Activated effector memory CD4-positive, alpha-beta T cell treated with anti-CD3 and anti-CD28 coated beads, Interleukin-2, amount 50 U/mL, for 16 hours (primary cell): ENCODE results near the gene COX18.

Experiments used
- DNase-seq: peaks from one replicate; pipeline ENCODE4 v3.0.0-alpha.2; 2020

Gene COX18, protein sequence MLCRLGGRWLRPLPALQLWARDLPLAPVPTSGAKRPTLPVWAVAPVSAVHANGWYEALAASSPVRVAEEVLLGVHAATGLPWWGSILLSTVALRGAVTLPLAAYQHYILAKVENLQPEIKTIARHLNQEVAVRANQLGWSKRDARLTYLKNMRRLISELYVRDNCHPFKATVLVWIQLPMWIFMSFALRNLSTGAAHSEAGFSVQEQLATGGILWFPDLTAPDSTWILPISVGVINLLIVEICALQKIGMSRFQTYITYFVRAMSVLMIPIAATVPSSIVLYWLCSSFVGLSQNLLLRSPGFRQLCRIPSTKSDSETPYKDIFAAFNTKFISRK

DNA sequence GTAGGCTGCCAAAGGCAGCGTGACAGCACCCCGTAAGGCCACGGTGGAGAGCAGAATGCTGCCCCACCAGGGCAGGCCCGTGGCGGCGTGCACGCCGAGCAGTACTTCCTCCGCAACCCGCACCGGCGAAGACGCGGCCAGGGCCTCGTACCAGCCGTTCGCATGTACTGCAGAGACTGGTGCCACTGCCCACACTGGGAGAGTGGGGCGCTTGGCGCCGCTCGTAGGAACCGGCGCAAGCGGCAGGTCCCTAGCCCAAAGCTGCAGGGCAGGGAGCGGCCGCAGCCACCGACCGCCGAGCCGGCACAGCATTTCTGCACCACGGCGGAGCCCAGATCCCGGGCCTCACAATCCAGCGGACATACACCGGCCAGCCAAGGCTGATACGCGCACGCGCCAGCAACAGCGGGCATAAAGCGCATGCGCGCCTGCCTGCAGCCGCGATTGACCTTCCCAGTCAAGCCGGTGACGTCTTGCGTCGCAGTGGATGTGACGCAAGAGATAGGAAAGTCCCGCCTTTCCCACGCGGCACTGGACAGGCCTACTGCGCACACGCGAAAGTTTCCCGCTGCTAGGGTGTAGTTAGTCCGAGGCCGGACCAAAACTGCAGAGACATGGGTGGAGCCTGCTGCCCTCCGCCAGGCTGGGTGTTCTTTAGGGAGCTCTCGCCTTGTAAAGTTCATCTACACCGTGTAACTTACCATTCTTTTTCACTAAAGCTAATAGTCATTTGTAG is at the start of gene COX18:
TSS of gene COX18 (minus strand) at position 379 of the 736 bp plus-strand sequence. CDS start at position 312, 67 bp downstream.
- DNase-seq: peak; percentile 98

DNA sequence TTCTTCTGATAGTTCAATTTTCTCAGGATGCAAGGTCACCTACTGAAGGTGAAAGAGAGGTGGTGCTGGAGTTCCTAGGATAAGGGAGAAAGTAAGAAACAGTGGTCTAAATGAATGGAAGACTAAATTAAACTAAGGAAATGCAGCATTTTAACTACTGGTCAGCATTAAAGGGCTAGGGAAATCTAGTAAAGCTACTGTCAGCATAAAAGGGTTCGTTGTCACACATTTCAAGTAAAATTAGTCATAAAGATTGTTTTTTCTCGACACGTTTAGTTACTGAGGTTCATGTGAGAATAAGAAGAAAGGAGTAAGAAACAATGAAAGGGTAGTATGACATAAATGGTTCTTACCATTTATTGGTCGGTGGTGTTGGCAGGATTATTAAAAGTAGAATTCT is 40.0 kb upstream of the COX18 start:
- DNase-seq: no peak

DNA sequence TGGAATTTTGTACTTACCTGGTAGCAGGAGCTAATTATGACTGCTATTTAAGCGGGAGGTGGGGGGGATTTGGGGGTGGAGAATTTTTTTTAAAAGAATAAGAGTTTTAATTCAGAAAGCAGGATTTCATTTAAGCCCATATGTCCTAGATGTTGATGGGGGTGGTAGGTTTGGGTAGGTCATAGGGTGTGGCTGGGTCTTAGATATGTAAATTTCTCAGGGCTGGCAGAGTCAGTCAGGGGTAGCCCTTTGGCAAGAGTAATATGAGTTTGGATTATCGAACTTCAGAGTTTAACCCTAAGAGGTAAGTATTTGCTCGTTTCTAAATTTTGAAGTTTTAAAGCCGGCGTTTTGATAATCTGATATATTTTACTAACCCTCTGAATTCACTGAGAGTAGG is 35.2 kb upstream of the COX18 start:
- DNase-seq: no peak

DNA sequence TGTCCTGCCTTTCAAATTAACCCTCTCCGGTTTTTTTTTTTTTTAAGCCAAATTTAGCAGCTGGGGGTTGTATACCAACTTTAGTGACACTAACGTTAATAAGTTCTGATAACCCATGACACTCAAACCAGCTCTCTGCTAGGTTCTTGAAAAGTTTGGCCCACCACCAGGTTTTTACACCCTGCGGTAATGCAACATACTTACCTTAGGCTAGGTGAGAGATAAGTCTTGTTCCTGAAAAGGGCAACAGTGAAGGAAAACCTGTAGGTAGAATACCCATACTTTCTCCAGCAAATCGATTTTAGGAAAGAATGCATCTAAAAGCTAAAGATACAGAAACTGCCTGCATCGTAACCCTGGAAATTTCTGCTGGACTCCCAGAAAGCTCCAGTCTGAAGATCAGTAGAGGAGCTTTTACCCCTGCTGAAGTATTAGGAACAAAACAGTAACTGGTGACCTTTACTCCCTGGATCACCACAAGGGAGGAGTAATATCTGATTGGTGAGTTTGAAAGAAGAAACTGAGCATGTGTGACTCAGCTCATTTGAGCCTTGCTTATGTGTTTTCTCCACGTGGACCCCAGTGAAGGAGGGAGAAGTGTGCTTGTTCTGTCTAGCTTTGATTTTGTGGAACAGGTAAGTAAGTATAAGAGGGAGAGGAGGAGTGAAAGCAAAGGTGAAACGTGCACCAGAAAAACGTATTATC is 34.4 kb upstream of the COX18 start:
- no peak for DNase-seq

DNA sequence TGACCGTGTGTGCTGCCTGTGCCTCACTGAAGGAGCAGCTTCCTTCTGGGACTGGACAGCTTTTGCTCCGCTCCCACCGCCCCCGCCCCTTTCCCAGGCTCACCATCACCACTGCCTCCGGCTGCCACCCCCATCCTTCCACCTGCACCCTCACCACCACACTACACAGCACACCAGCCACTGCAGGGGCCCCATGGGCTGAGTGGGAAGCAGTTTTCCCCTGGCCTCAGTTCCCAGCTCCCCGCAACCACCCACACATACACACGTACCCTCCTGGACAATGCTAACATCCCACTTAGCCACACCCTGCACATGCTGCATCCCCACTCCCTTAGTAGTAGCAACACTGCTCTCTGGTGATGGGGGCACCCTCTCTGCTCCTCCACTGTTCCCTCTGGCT is 29.6 kb upstream of the COX18 start:
- DNase-seq: no peak

DNA sequence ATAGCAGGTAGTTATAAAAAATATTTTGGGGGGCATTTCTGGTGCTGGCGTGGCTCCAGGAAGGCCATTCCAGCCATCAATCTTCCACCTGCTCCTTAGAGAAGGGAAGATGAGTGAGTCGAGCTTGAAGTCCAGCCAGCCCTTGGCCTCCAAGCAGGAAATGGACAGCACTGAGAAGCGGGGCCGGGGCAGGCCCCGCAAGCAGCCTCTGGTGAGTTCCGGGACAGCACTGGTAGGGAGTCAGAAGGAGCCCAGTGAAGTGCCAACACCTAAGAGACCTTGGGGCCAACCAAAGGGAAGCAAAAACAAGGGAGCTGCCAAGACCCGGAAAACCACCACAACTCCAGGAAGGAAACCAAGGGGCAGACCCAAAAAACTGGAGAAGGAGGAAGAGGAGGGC is 29.2 kb upstream of the COX18 start:
- DNase-seq: no peak

DNA sequence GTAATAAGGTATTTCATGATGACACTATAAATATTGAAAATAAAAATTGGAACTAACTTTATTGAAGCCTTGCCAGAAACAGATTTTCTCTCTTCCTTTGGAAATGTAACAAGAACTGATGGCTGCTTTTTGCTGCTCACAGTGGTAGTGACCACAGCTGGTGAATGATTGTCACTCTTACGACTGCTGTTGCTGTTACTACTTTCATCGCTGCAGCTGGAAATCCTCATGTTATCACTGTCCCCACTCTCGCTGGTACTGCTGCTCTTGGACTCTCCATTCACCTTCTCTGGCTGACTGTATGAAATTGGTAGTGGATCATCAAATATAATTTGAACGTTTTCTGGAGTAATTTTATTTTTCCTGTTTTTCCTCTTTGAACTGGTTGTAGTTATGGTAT is 28.5 kb upstream of the COX18 start:
- no peak for DNase-seq

DNA sequence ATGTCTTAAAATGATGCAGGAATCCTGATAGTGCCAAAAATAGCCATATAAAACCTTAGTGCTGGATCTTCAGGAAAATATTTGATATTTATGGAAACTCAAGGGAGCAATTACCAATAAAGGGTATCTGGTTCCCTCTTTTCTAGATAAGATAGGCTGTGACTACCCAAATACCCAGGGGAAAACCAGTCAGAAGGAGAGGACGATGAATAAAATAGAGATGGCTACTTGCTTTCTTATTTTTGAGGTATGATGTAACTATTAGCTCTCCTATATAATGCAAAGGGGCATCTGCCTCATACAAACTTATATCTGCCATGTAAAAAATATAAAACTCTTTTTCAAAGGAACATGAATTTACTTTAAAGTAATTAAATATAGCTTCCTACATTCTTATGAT is 23.4 kb upstream of the COX18 start:
- no peak for DNase-seq

DNA sequence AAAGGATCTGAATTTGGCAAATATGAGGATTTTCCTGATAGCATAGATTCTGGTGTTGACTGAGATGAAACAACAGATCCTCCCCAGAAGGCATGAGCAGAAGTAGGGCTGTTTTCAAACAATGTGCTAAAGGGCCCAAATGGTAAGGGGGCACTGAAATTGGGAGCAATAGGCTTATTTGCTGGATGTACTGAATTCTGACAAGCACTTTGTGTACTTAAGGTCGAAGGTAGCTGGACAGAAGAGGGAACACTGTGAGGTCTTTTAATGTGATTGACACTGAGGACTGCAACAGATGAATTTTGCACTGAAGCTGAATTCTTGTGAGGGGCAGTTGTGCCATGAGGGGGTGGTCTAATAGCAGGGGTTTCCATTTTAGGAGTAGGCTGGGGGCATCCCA is 21.2 kb upstream of the COX18 start:
- DNase-seq: no peak

DNA sequence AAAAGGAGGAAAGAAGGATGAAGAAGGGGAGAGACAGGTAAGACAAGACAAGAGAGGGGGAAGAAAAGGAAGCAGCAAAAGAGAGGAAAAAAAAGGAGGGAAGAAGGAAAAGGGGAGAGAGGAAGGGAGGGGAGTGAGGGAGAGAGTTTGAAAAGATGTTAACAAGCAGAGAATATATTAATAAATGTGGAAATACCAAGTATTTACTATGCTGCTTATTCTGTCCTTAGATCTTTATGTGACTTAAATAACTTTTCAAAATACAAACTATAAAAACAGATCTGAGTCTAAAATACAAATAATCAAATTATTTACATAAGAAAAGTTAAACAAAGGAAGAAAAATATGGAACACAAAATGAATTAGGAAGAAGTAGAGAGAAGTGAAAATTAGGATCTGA is 18.4 kb upstream of the COX18 start:
- no peak for DNase-seq

DNA sequence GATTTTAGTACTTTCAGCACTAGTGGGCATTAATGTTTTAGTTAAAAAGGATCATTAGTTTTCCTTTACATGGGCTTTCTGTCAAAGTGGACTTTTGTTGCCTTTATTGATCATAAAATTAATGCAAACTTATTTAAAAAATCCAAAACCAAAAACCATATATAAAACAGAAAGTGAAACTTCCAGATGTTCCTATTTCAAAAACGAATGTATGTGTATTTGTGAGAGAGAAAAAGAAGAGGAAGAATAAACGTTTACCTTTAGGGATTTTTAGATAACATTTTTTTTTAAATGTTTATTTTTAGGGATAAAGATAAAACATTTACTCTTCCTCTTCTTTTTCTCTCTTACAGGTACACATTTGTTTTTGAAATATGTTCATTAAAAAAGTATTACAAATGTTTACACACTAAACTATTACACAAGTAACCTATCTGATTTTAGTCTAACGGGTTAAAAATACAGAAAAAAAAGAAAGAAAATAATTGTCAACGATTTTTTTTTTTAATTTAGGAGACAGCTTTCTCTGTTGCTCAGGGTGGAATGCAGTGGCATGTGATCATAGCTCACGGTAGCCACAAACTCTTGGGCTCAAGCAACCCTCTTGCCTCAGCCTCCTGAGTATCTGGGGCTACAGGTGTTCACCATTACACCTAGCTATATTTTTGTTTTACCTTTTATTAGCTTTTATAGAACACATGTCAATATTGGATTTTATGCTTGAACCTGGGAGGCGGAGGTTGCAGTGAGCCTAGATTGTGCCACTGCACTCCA is 16.8 kb upstream of the COX18 start:
- no peak for DNase-seq

DNA sequence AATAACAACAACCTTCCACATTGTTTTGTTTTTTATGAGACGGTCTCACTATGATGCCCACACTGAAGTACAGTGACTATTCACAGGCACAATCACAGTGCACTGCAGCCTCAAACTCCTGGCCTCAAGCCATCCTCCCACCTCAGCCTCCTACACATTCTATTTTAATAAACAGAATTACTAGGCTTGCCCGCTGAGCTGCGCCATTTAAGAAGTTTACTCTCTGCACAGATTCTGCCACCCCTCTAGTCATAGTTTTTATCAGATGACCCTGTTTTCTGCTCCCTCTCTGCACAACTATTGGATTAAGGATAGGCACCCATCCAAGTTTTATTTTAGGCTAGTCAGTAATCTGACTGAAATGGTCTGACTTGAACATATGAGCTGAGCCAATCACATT is 11.3 kb upstream of the COX18 start:
- no peak for DNase-seq

DNA sequence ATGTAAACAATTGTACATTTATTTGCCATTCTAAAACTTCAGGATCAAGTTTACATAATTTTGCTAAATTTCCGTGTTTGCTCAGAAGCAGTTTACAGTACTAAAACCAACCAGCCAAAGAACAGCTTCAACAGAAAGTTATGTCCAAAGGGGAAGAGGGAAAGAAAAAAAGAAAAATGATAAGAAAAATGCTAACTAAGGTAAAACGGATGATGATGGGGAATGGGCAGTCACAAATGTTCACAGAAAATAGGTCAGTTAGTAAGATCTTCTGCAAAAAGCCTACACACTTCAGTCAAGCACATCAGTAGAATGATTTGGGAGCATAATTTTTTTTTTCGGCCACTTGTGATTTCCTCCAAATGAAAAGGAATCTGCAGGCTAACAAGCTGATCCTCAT is 6.3 kb upstream of the COX18 start:
- DNase-seq: no peak

DNA sequence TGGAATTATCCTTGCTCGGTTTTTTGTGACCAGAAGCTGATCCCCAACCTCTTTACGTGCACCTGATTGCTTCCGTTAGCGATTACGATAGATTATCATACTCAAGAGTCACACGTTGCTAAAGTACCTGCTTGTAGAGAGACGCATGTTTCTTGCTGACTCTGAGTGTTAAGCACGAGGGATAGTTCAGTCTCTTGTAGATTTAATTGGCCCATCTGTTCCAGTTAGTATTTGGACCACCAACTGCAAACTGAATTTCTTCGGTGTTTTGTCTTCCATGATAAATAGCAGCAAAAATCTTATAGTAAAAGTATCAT is 516 bp upstream of the COX18 start:
- DNase-seq: no peak

DNA sequence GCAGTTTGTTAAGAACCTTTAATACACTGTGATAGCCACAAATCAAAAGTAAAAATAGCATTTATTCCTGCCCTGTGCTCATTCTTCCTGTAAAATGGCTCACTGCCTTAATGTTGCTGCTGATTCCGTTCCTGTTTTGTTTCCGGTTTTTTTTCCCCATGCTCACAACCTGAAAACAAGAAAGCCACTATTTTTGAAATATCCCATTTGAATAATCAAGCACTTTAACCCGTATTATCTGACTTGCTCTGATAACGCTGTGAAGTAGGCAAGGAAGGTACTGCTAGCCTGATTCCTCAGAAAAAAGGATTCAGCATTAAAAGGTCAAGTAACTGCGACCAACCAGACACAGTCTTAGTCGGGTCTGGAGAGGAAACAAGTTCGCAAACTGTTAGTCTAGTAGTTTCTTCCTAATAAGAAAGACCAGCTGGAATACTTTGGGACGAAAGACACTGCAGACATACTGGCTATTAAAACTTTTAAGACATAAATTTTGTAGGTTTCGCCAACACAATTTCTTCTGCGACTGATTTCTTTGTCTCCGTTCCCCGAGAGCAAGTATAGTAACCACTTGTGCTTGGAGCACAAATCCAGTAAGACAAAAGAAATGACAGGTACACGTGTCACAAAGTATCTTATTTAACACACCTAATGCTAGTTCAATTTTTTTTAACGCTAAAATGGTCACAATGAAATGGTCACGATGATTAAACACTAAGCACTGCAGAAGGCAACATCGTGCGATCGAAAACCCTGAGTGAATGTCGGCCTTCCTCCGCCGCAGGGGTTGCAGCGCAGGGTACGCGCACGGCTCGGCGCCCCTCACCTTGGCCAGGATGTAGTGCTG is 802 bp downstream of the COX18 start:
- DNase-seq: no peak

DNA sequence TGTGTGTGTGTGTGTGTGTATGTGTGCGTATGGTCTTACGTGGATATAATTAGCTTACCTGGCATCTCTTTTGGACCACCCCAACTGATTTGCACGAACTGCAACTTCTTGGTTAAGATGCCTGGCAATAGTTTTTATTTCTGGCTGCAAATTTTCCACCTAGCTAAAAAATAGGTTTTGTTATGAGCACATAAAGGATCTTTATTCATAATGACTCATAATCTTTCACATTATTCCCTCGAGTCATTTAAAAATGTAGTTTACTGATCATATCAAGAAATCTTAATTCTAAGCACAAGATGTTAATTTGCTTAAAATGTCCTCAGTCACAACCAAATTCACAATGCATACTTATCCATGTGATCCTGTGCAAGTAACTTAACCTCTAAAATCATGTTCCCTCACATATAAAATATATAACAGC is 1.5 kb downstream of the COX18 start:
- DNase-seq: peak; percentile 65

DNA sequence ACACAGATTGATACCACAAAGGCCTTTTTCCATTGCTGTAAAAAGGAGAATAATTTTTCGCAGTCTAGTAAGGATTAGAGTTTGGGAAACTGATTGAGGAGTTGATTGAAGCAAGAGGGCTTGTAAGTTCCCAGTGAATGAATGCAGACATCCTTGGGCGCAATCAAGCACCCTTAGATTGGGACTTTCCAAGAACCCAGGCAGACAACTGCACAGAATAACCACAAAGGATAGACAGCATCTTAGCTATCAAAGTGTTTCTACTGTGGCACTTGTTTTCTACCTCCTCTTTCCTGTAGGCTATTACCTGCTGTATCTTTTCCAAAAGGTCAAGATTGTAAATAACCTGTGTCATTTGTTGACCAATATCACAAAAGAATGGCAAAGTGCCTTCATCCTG is 2.6 kb downstream of the COX18 start:
- DNase-seq: peak; percentile 69

DNA sequence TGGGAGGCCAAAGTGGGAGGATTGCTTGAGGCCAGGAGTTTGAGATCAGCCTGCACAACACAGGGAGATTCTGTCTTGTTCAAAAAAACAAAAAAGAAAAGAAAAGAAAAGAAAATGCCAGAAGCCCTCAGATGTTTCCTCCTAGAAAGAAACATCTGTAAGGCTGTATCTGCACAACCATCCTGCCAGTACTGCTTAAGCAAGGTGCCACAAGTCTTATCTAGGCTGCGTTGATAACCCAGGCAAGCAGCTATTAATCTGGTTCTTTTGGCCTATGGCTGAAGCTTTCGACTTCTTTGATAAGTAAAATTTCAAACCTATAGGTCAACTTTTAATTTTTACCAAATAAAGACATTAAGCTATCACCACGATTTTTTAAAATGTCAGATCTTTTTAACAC is 3.1 kb downstream of the COX18 start:
- DNase-seq: no peak

DNA sequence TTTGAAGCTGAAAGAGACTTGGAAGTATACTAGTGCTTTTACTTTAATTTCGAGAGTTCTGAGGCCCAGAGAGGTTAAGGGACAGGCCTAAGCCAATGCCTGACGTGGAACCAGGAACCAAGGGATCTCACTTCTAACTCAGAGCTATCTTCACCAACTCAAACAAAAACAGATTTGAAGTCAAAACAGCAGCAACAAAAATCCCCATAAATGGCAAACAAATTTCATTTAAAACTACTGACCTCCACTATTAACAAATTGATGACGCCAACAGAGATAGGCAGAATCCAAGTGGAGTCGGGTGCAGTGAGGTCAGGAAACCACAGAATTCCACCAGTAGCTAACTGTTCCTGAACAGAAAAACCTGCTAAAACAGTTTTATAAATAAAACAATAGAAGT is 5.0 kb downstream of the COX18 start:
- no peak for DNase-seq

DNA sequence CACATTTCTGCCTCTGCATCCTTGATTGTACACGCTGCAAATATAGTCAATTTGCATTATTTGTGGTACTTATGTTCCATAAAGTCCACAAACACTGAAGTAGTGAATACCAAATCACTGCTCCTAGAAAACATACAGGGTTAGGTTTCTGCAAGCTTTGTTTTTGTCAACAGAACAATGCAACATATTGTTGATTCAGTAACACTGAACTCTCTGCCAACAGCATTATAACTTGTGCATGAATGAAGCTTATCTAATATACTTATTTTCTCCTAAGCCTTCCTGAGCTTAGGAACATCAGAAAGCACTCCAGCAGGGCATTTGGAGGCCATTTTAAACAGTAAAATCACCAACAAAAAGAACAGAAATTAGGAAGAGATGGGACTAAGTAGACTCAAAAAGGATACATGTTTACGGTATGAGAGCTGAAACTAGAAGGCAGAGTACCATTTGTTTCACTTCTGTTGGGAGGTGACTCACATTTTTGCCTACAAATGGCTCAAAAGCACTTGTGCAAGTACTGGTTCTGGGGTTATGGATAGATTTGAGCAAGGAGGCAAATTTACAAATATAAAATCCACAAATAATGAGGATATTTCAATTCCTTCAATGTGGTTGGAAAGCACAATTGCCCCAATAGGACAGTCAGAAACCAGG is 14.1 kb downstream of the COX18 start:
- DNase-seq: no peak

DNA sequence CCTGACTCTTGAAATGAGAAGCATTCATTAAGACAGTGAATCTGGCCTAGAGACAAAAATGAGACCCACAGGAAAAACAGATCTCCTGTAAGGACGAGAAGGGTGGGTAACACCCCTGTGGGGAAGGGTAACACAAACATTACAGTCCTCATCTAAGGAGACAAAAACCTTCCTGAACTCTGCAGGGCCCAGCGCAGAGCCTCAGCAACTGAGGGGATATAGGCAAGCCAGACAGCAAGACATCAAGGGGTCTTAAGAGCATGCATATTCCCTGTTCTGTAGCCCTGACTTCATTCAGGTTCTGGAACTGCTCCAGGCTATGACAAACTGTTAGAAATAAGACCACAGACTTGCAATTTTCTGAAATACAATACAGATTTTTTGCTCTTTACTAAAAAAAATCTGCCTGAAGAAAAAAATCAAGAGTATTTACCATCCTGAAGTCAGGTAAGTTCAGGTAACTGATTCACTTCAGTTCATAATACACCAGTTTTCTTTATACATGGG is 15.5 kb downstream of the COX18 start:
- DNase-seq: no peak

DNA sequence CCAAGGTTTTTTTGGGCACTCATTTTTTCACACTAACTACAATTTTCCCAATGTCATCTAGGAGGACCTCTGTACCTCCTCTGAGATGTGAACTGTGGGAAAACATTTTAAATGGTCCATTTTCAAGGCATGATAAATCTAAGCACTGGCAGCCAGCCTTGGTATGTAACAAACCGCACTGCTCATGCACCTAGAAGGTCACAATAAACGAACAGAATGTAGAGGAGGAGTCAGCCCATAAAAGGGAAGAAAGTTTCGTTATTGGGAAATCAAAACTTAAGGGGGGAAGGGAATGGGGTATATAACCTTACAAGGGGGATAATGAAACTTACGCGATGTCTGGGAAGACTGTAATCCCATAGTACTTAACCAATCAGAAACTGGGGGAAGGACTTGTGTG is 16.4 kb downstream of the COX18 start:
- DNase-seq: no peak
